Liver (tissue), 9 donors: ENCODE measurements around the gene CD200R1L. TPM values are rescaled to one million over a fixed set of nuclear protein-coding genes. Genes with fewer than 3 reads are reported as not detected.

Experiments
- DNase-seq: peaks from one replicate; pipeline ENCODE4 v3.0.0-alpha.2; 2017; ENCODE audit warnings: low spot score
- H3K27ac ChIP-seq, 2 donors: one replicate each; pipeline ENCODE4 v1.7.0; 2013; ENCODE audit warnings: inconsistent platforms in 2 of 2, low read length in 2 of 2, control low read depth in 1 of 2, low read depth in 1 of 2, mild to moderate bottlenecking in 1 of 2
- H3K27me3 ChIP-seq, 4 donors: one replicate each; pipeline versions ENCODE4 v1.6.1 to v1.7.0; 2013; ENCODE audit warnings: low read length in 3 of 4, inconsistent platforms in 1 of 4, mild to moderate bottlenecking in 1 of 4, moderate library complexity in 1 of 4; ENCODE audit not compliant: control insufficient read depth in 4 of 4, insufficient read depth in 4 of 4
- H3K36me3 ChIP-seq, 4 donors: one replicate each; pipeline versions ENCODE4 v1.6.1 to v1.7.0; 2013; ENCODE audit warnings: low read length in 3 of 4, mild to moderate bottlenecking in 3 of 4, low read depth in 1 of 4, moderate library complexity in 1 of 4; ENCODE audit not compliant: control insufficient read depth in 4 of 4, insufficient read depth in 3 of 4
- H3K4me1 ChIP-seq, 4 donors: one replicate each; pipeline versions ENCODE4 v1.6.1 to v1.7.0; 2013; ENCODE audit warnings: low read length in 3 of 4, mild to moderate bottlenecking in 3 of 4, moderate library complexity in 1 of 4; ENCODE audit not compliant: control insufficient read depth in 4 of 4, insufficient read depth in 4 of 4
- H3K4me3 ChIP-seq, 3 donors: one replicate each; pipeline versions ENCODE4 v1.6.1 to v1.7.0; 2013; ENCODE audit warnings: low read length in 3 of 3, control low read depth in 1 of 3, low read depth in 1 of 3, mild to moderate bottlenecking in 1 of 3
- H3K9ac ChIP-seq, 2 donors: one replicate each; pipeline ENCODE4 v1.7.0; 2013; ENCODE audit warnings: low read length in 2 of 2, mild to moderate bottlenecking in 2 of 2, moderate library complexity in 2 of 2, control low read depth in 1 of 2, low read depth in 1 of 2
- H3K9me3 ChIP-seq, 4 donors: one replicate each; pipeline versions ENCODE4 v1.6.1 to v1.7.0; 2013; ENCODE audit warnings: low read length in 3 of 4; ENCODE audit not compliant: control insufficient read depth in 4 of 4
- EGR1 ChIP-seq, 2 donors: IDR thresholded peaks; 2 replicates each; pipeline ENCODE4 v1.6.1; 2016 to 2018; ENCODE audit warnings: antibody characterized with exemption in 2 of 2, low read depth in 2 of 2
- FOXA1 ChIP-seq: IDR thresholded peaks from 2 replicates; pipeline ENCODE4 v1.6.1; 2016; ENCODE audit warnings: antibody characterized with exemption
- FOXA2 ChIP-seq: IDR thresholded peaks from 2 replicates; pipeline ENCODE4 v1.6.1; 2016; ENCODE audit warnings: antibody characterized with exemption
- GABPA ChIP-seq, 2 donors: IDR thresholded peaks in 1 of 2; conservative IDR thresholded peaks in 1 of 2; 2 replicates each; pipeline ENCODE4 v1.6.1; 2016; ENCODE audit warnings: antibody characterized with exemption in 2 of 2, mild to moderate bottlenecking in 1 of 2, moderate library complexity in 1 of 2
- HNF4A ChIP-seq, 2 donors: conservative IDR thresholded peaks; 2 replicates each; pipeline ENCODE4 v1.6.1; 2016; ENCODE audit warnings: antibody characterized with exemption in 2 of 2, mild to moderate bottlenecking in 2 of 2
- HNF4G ChIP-seq: IDR thresholded peaks from 2 replicates; pipeline ENCODE4 v1.6.1; 2016; ENCODE audit warnings: antibody characterized with exemption
- JUND ChIP-seq, 2 donors: IDR thresholded peaks; 2 replicates each; pipeline ENCODE4 v1.6.1; 2016; ENCODE audit warnings: antibody characterized with exemption in 2 of 2
- MAX ChIP-seq: IDR thresholded peaks from 2 replicates; pipeline ENCODE4 v1.6.1; 2016; ENCODE audit warnings: antibody characterized with exemption
- NR2F2 ChIP-seq: IDR thresholded peaks from 2 replicates; pipeline ENCODE4 v1.6.1; 2016; ENCODE audit warnings: antibody characterized with exemption
- RXRA ChIP-seq, 2 donors: IDR thresholded peaks; 2 replicates each; pipeline ENCODE4 v1.6.1; 2017 to 2018; ENCODE audit warnings: antibody characterized with exemption in 2 of 2, mild to moderate bottlenecking in 1 of 2
- SP1 ChIP-seq: IDR thresholded peaks from 2 replicates; pipeline ENCODE4 v1.6.1; 2018; ENCODE audit warnings: antibody characterized with exemption, mild to moderate bottlenecking
- TAF1 ChIP-seq: conservative IDR thresholded peaks from 2 replicates; pipeline ENCODE4 v1.6.1; 2016; ENCODE audit warnings: antibody characterized with exemption, mild to moderate bottlenecking
- YY1 ChIP-seq: IDR thresholded peaks from 2 replicates; pipeline ENCODE4 v1.6.1; 2016; ENCODE audit warnings: antibody characterized with exemption, mild to moderate bottlenecking
- WGBS: extraction: QIAGEN DNeasy Blood & Tissue Kit; methylation state at CpG from one replicate; pipeline ENCODE4 v1.1.7; 2013; 5-methylcytosine and 5-hydroxymethylcytosine counted together
- polyA plus RNA-seq, 2 donors: library from polyadenylated mRNA; stranded (reverse) in 1 of 2; unstranded in 1 of 2; fragments of 200-250 nt in 1 of 2; fragments of >200 nt in 1 of 2; fragmentation: Nextera tagmentation in 1 of 2; extraction: Ambion mirVana in 1 of 2; gene quantifications; one replicate each; pipeline versions ENCODE4 v1.2.1 to v1.2.3, GENCODE V29; 2013 to 2015
- total RNA-seq, 2 donors: library from RNA; depleted of rRNA; stranded (reverse); fragments of >200 nt; gene quantifications; one replicate each; pipeline ENCODE4 v1.2.3, GENCODE V29; 2014
- TF ChIP-seq, protein P1 (sequence below): fragments of 150-350 bp; IDR thresholded peaks from 2 replicates; pipeline ENCODE4 v1.5.1; 2017; ENCODE audit warnings: improper control_type of control experiment, low read depth, low read length; ENCODE audit not compliant: missing input control
- TF ChIP-seq, protein P2 (sequence below): IDR thresholded peaks from 2 replicates; pipeline ENCODE4 v1.6.1; 2016; ENCODE audit warnings: antibody characterized with exemption, mild to moderate bottlenecking
- TF ChIP-seq, protein P3 (sequence below): IDR thresholded peaks from 2 replicates; pipeline ENCODE4 v1.6.1; 2016; ENCODE audit warnings: antibody characterized with exemption
- TF ChIP-seq, protein P4 (sequence below): IDR thresholded peaks from 2 replicates; pipeline ENCODE4 v1.6.1; 2016; ENCODE audit warnings: antibody characterized with exemption
- donor health status: healthy.
- donor health status: healthy.
- donor health status: healthy.
- donor health status: healthy.
- donor health status: healthy.

CD200R1L gene
- total and polyA plus RNA-seq, 4 donors = not detected

GRCh38 chr3:112770951-112771350 is 75.7 kb downstream of the CD200R1L start:
- Histone ChIP-seq H3K9me3 (no peaks in the 10 kb centered on the region), H3K36me3 (no peaks in the 10 kb centered on the region), H3K4me1 (no peaks in the 10 kb centered on the region), H3K9ac (no peak overlapping the region), H3K27me3 (peaks cover 0 to 3% (median 0%) of the 10 kb centered on the region in 4 donors), H3K4me3 (no peak overlapping the region), H3K27ac (no peak overlapping the region)
- TF ChIP-seq, protein P1, sequence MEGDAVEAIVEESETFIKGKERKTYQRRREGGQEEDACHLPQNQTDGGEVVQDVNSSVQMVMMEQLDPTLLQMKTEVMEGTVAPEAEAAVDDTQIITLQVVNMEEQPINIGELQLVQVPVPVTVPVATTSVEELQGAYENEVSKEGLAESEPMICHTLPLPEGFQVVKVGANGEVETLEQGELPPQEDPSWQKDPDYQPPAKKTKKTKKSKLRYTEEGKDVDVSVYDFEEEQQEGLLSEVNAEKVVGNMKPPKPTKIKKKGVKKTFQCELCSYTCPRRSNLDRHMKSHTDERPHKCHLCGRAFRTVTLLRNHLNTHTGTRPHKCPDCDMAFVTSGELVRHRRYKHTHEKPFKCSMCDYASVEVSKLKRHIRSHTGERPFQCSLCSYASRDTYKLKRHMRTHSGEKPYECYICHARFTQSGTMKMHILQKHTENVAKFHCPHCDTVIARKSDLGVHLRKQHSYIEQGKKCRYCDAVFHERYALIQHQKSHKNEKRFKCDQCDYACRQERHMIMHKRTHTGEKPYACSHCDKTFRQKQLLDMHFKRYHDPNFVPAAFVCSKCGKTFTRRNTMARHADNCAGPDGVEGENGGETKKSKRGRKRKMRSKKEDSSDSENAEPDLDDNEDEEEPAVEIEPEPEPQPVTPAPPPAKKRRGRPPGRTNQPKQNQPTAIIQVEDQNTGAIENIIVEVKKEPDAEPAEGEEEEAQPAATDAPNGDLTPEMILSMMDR = no peak
- TF ChIP-seq MAX = no peak
- TF ChIP-seq, protein P2, sequence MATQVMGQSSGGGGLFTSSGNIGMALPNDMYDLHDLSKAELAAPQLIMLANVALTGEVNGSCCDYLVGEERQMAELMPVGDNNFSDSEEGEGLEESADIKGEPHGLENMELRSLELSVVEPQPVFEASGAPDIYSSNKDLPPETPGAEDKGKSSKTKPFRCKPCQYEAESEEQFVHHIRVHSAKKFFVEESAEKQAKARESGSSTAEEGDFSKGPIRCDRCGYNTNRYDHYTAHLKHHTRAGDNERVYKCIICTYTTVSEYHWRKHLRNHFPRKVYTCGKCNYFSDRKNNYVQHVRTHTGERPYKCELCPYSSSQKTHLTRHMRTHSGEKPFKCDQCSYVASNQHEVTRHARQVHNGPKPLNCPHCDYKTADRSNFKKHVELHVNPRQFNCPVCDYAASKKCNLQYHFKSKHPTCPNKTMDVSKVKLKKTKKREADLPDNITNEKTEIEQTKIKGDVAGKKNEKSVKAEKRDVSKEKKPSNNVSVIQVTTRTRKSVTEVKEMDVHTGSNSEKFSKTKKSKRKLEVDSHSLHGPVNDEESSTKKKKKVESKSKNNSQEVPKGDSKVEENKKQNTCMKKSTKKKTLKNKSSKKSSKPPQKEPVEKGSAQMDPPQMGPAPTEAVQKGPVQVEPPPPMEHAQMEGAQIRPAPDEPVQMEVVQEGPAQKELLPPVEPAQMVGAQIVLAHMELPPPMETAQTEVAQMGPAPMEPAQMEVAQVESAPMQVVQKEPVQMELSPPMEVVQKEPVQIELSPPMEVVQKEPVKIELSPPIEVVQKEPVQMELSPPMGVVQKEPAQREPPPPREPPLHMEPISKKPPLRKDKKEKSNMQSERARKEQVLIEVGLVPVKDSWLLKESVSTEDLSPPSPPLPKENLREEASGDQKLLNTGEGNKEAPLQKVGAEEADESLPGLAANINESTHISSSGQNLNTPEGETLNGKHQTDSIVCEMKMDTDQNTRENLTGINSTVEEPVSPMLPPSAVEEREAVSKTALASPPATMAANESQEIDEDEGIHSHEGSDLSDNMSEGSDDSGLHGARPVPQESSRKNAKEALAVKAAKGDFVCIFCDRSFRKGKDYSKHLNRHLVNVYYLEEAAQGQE = no peak
- no peak for TF ChIP-seq YY1
- TF ChIP-seq, protein P3, sequence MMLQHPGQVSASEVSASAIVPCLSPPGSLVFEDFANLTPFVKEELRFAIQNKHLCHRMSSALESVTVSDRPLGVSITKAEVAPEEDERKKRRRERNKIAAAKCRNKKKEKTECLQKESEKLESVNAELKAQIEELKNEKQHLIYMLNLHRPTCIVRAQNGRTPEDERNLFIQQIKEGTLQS = no peak
- no peak for TF ChIP-seq HNF4A (conservative IDR thresholded peaks at IDR 0.05)
- TF ChIP-seq FOXA2 = no peak
- TF ChIP-seq RXRA (IDR thresholded peaks at IDR 0.05) = no peak
- TF ChIP-seq EGR1 (IDR thresholded peaks at IDR 0.05; ENCODE audit: low read depth in 2 of 2) = no peak
- no peak for TF ChIP-seq TAF1
- no peak for TF ChIP-seq GABPA (IDR thresholded peaks at IDR 0.05 in 1 of 2, conservative IDR thresholded peaks at IDR 0.05 in 1 of 2)
- no peak for TF ChIP-seq NR2F2
- TF ChIP-seq FOXA1 = no peak
- TF ChIP-seq, protein P4, sequence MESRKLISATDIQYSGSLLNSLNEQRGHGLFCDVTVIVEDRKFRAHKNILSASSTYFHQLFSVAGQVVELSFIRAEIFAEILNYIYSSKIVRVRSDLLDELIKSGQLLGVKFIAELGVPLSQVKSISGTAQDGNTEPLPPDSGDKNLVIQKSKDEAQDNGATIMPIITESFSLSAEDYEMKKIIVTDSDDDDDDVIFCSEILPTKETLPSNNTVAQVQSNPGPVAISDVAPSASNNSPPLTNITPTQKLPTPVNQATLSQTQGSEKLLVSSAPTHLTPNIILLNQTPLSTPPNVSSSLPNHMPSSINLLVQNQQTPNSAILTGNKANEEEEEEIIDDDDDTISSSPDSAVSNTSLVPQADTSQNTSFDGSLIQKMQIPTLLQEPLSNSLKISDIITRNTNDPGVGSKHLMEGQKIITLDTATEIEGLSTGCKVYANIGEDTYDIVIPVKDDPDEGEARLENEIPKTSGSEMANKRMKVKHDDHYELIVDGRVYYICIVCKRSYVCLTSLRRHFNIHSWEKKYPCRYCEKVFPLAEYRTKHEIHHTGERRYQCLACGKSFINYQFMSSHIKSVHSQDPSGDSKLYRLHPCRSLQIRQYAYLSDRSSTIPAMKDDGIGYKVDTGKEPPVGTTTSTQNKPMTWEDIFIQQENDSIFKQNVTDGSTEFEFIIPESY = no peak
- TF ChIP-seq HNF4G = no peak
- TF ChIP-seq SP1 = no peak
- TF ChIP-seq JUND (IDR thresholded peaks at IDR 0.05) = no peak
- WGBS = 97% methylated on average over 2 of the region's 2 CpGs
- no peak for DNase-seq
